DOHH2 (cell line): Measurements from ENCODE around the gene FBXW5.

Source experiments
- EZH2phosphoT487 ChIP-seq: fragments of 200-600 bp; sonication (generic); IDR thresholded peaks from 2 replicates; pipeline ENCODE4 v1.6.1; 2017; ENCODE audit warnings: borderline replicate concordance, mild to moderate bottlenecking, antibody characterized with exemption, low read length, moderate library complexity, mixed read lengths
- TF ChIP-seq, protein P1 (sequence below): fragments of 200-600 bp; sonication (generic); IDR thresholded peaks from one replicate; pipeline ENCODE4 v1.5.1; 2014; ENCODE audit warnings: antibody characterized with exemption, mild to moderate bottlenecking, low read depth, low read length; ENCODE audit not compliant: poor library complexity, severe bottlenecking

GRCh38 chr9:136952876-136953770, 8.6 kb upstream of the FBXW5 start:
- TF ChIP-seq, protein P1, sequence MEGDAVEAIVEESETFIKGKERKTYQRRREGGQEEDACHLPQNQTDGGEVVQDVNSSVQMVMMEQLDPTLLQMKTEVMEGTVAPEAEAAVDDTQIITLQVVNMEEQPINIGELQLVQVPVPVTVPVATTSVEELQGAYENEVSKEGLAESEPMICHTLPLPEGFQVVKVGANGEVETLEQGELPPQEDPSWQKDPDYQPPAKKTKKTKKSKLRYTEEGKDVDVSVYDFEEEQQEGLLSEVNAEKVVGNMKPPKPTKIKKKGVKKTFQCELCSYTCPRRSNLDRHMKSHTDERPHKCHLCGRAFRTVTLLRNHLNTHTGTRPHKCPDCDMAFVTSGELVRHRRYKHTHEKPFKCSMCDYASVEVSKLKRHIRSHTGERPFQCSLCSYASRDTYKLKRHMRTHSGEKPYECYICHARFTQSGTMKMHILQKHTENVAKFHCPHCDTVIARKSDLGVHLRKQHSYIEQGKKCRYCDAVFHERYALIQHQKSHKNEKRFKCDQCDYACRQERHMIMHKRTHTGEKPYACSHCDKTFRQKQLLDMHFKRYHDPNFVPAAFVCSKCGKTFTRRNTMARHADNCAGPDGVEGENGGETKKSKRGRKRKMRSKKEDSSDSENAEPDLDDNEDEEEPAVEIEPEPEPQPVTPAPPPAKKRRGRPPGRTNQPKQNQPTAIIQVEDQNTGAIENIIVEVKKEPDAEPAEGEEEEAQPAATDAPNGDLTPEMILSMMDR, result no peak
- no peak for TF ChIP-seq EZH2phosphoT487
